Left ventricle myocardium superior (tissue), 1 donor: ENCODE measurements around the gene MAP3K5. TPM values are rescaled to one million over a fixed set of nuclear protein-coding genes. Genes with fewer than 3 reads are reported as not detected.

Source experiments
- ATAC-seq: fragments of 200-7000 bp; cut with Tn5 transposase; one replicate; pipeline ENCODE4 v1.9.1; 2020; ENCODE audit warnings: mild to moderate bottlenecking, moderate library complexity
- DNase-seq: peaks from one replicate; pipeline ENCODE4 v3.0.0-alpha.2; 2020
- intact Hi-C: fragments of 100-400 bp; cut with micrococcal nuclease; formaldehyde crosslinking; loops from one replicate; pipeline ENCODE4 v1.11.0; 2022
- total RNA-seq: library from RNA; stranded (reverse); fragmentation: NEBNext Ultra II Directional; extraction: Animal tissue kit (Norgen Biotek cat#: 25700); gene quantifications from one replicate; pipeline ENCODE4 v1.2.1, GENCODE V29; 2021
- donor health status: DM: no; HTN: yes; CAD: no; lungs with severe emphysema.

The MAP3K5 gene
- total RNA-seq, 1 donor from 2014 or later, result 38.5 TPM

- intact Hi-C loops, result no loop called here
- DNase-seq (no peak), ATAC-seq (no peak)
These were observed 271.8 kb downstream of the MAP3K5 start for GRCh38 chr6:136520517-136520916.

GRCh38 chr6:136517582-136517981 is 274.7 kb downstream of the MAP3K5 start:
- intact Hi-C loops, result no loop called here
- no peak for ATAC-seq
- DNase-seq, result no peak

GRCh38 chr6:136517002-136517401 is 275.3 kb downstream of the MAP3K5 start:
- no peak for ATAC-seq
- intact Hi-C loops, result no loop called here
- no peak for DNase-seq

- DNase-seq (no peak), ATAC-seq (no peak)
- intact Hi-C loops, result no loop called here
These were observed 277.7 kb downstream of the MAP3K5 start for GRCh38 chr6:136514591-136514990.

- ATAC-seq (peak; percentile 74), DNase-seq (peak; percentile 26)
- intact Hi-C loops, result no loop called here
These were observed 280.4 kb downstream of the MAP3K5 start for GRCh38 chr6:136511926-136512325.

GRCh38 chr6:136511397-136511796 is 280.9 kb downstream of the MAP3K5 start:
- intact Hi-C loops, result no loop called here
- DNase-seq (no peak), ATAC-seq (no peak)

GRCh38 chr6:136510782-136511181 is 281.5 kb downstream of the MAP3K5 start:
- DNase-seq, result no peak
- no peak for ATAC-seq
- intact Hi-C loops, result no loop called here

- ATAC-seq, result no peak
- intact Hi-C loops, result no loop called here
- no peak for DNase-seq
These were observed 282.0 kb downstream of the MAP3K5 start for GRCh38 chr6:136510299-136510698.

- ATAC-seq (no peak), DNase-seq (no peak)
- intact Hi-C loops, result no loop called here
These were observed 283.4 kb downstream of the MAP3K5 start for GRCh38 chr6:136508725-136509392.

Other genes with a start within 250 kb of the MAP3K5 start
- 3.9 TPM for gene MAP7, start 242.1 kb downstream of the MAP3K5 start, total RNA-seq
- 14.1 TPM for gene PEX7, start 30.1 kb upstream of the MAP3K5 start, total RNA-seq
- gene SLC35D3, start 129.8 kb upstream of the MAP3K5 start, total RNA-seq, result not detected